Retinal pigment epithelial cell (primary cell): Measurements from ENCODE around the gene HORMAD2.
"Not testable (repeated sequence)": the region's sequence is repeated elsewhere in the genome, so short reads cannot be mapped to it uniquely, and the experiment has no call there.

Experiments
- DNase-seq: peaks from one replicate; pipeline ENCODE4 v3.0.0-alpha.2; 2010; ENCODE audit warnings: low read depth
- H3K4me3 ChIP-seq: 2 replicates; pipeline ENCODE4 v1.5.1; 2011; ENCODE audit warnings: mild to moderate bottlenecking, low read length, control low read depth, moderate library complexity
- CTCF ChIP-seq: conservative IDR thresholded peaks from 2 replicates; pipeline ENCODE4 v1.5.1; 2011; ENCODE audit warnings: low read depth, low read length, control low read depth, inconsistent platforms

Gene HORMAD2

GRCh38 chr22:30087611-30088010 is 7.3 kb downstream of the HORMAD2 start:
- no peak for DNase-seq
- TF ChIP-seq CTCF, result no peak
- no peak overlapping the region for H3K4me3 ChIP-seq

- DNase-seq, result no peak
- H3K4me3 ChIP-seq, result no peak overlapping the region
- no peak for TF ChIP-seq CTCF
Measured at GRCh38 chr22:30088468-30088867, 8.2 kb downstream of the HORMAD2 start.

GRCh38 chr22:30089655-30089974 is 9.4 kb downstream of the HORMAD2 start:
- no peak for TF ChIP-seq CTCF
- no peak overlapping the region for H3K4me3 ChIP-seq
- DNase-seq, result no peak

GRCh38 chr22:30092686-30093085 is 12.4 kb downstream of the HORMAD2 start:
- no peak overlapping the region for H3K4me3 ChIP-seq
- DNase-seq, result no peak
- no peak for TF ChIP-seq CTCF

- TF ChIP-seq CTCF, result no peak
- H3K4me3 ChIP-seq, result no peak overlapping the region
- DNase-seq, result no peak
Measured at GRCh38 chr22:30094804-30095203, 14.5 kb downstream of the HORMAD2 start.

GRCh38 chr22:30097861-30098260 is 17.6 kb downstream of the HORMAD2 start:
- no peak for TF ChIP-seq CTCF
- DNase-seq, result no peak
- H3K4me3 ChIP-seq, result no peak overlapping the region

- not testable (repeated sequence) for H3K4me3 ChIP-seq, DNase-seq
Measured at GRCh38 chr22:30100770-30101169, 20.5 kb downstream of the HORMAD2 start.

- no peak for DNase-seq
Measured at GRCh38 chr22:30104501-30105156, 24.4 kb downstream of the HORMAD2 start.

More at GRCh38 chr22:30104501-30105156, 24.4 kb downstream of the HORMAD2 start:
- TF ChIP-seq CTCF, result no peak
- no peak overlapping the region for H3K4me3 ChIP-seq
